Epithelial cell of esophagus (primary cell): ENCODE measurements around the gene TPSB2.

Experiments
- DNase-seq: peaks from one replicate; pipeline ENCODE4 v3.0.0; 2010; ENCODE audit warnings: low read depth
- H3K4me3 ChIP-seq: 2 replicates; pipeline ENCODE4 v1.5.1; 2011; ENCODE audit warnings: mild to moderate bottlenecking, low read length, control low read depth
- CTCF ChIP-seq: IDR thresholded peaks from 2 replicates; pipeline ENCODE4 v1.5.1; 2011; ENCODE audit warnings: low read depth, mild to moderate bottlenecking, low read length, control low read depth, inconsistent platforms; ENCODE audit not compliant: insufficient read depth; ENCODE audit errors: missing control alignments

The TPSB2 gene

GRCh38 chr16:1211451-1212268 lies 18.3 kb downstream of the TPSB2 start:
- no peak for TF ChIP-seq CTCF
- no peak for DNase-seq
- H3K4me3 ChIP-seq, result no peak overlapping the region

- TF ChIP-seq CTCF, result no peak
- no peak overlapping the region for H3K4me3 ChIP-seq
- no peak for DNase-seq
Observed at GRCh38 chr16:1210461-1210860, 19.5 kb downstream of the TPSB2 start.

- no peak for TF ChIP-seq CTCF
- H3K4me3 ChIP-seq, result no peak overlapping the region
- no peak for DNase-seq
Observed at GRCh38 chr16:1209081-1209480, 20.9 kb downstream of the TPSB2 start.

GRCh38 chr16:1208239-1208830 lies 21.6 kb downstream of the TPSB2 start:
- no peak for DNase-seq
- TF ChIP-seq CTCF, result no peak
- H3K4me3 ChIP-seq, result no peak overlapping the region

GRCh38 chr16:1206786-1207185 lies 23.2 kb downstream of the TPSB2 start:
- no peak for DNase-seq
- no peak for TF ChIP-seq CTCF
- no peak overlapping the region for H3K4me3 ChIP-seq

- no peak for TF ChIP-seq CTCF
- H3K4me3 ChIP-seq, result no peak overlapping the region
Observed at GRCh38 chr16:1206326-1206725, 23.7 kb downstream of the TPSB2 start.

GRCh38 chr16:1204933-1205332 lies 25.1 kb downstream of the TPSB2 start:
- DNase-seq, result no peak
- no peak overlapping the region for H3K4me3 ChIP-seq
- TF ChIP-seq CTCF, result no peak

More at GRCh38 chr16:1206326-1206725, 23.7 kb downstream of the TPSB2 start:
- no peak for DNase-seq
